Stimulated activated CD8-positive, alpha-beta memory T cell treated with anti-CD3 and anti-CD28 coated beads, Interleukin-2, amount 100 ng/mL, for 1 hour (primary cell): ENCODE measurements around the gene BRD2.

Source experiments
- DNase-seq, 2 donors: peaks; one replicate each; pipeline ENCODE4 v3.0.0-alpha.2; 2020; ENCODE audit warnings: low read depth in 2 of 2

Gene BRD2

DNA sequence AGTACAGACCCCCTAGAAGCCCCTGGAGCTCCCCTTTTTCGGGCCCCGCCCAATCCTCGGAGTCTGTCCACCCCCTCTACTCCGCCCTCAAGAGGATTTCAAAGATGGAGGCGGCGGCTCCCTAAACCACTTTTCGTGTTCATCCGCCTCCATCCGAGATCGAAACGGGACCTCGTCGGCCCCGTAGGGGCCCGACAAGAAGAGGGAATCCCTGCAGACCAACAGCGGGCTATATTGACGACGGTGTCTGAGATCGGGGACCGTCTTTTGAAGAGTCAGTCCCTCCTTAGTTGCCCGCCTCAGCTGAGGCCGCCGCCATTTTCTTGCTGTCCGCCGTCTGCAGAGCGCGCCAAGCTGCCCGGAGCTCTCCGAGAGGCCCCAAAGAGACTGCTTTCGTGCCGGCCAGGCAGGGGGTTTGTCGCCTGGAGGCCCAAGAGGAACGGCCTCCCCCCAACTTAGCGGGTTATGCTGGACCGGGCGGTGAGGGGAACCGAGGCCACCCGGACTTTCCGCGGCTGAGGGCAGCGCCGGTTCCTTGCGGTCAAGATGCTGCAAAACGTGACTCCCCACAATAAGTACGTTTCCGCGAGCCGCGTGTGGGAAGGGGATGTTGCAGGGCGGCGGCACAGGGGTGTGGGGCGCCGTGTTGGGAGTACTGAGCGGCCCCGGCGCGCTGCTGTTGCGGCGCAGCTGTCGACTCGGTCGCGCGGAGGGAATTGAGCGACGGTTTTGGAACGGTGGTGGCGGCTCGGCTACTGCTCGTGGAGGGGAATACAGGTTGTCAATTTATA, 4.2 kb downstream of the BRD2 start:
- DNase-seq = peak; percentile 35 to 37

DNA sequence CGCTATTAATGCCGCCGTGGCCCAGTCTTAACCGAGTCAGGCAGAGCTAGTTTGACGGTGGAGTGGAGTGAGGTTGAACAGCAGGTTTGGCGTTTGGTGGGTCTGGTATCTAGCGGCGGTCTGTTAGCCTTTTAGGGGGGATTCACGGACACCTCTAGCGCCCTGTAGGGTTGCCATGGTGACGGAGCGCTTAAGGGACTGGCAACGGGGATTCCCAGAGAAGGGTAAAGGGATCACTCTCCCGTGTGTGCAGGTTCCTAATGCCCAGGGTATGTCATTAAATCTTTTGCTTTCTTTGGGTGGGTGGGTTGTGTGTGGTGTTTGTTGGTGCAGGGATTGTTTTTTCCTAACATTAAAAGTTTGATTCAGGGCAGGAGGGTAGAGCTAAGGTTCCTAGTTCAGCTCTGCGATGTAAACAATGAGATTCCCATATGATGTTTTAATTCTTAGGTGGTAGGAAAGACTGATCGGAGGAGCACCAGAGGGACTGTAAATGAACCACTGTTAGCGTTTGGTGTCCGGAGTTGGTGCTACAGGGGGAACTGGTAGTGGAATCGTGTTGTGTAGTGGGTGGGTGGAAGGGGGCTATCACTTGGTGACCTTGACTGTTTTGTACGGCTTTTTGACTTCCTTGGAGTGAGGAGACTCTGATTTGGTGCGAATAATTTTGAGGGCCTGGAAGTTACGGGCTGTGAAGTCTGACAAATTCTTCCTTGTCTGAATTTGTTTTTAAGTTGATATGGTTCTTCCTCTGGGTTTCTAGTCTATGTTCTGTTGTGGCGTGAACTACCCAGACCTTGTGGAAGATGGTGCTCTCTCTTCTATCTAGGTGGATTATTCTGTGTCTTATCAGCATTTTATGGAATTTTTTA, 5.0 kb downstream of the BRD2 start:
- peak; percentile 18 to 45 for DNase-seq

DNA sequence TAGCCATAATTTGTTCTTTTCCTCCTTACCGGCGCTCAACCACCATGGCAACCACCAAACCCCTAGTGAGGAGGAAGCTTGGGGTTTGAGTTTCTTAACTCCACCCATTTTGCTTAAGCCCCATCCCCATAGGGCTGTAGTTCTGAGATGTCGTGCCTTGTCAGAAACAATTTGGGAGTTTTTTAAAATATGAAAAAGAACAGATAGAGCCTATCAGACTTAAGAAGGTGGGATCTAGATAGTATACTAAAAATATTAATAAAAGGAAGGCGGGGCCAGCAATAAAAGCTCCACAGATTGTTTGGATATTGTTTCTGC, 5.6 kb downstream of the BRD2 start:
- no peak for DNase-seq

DNA sequence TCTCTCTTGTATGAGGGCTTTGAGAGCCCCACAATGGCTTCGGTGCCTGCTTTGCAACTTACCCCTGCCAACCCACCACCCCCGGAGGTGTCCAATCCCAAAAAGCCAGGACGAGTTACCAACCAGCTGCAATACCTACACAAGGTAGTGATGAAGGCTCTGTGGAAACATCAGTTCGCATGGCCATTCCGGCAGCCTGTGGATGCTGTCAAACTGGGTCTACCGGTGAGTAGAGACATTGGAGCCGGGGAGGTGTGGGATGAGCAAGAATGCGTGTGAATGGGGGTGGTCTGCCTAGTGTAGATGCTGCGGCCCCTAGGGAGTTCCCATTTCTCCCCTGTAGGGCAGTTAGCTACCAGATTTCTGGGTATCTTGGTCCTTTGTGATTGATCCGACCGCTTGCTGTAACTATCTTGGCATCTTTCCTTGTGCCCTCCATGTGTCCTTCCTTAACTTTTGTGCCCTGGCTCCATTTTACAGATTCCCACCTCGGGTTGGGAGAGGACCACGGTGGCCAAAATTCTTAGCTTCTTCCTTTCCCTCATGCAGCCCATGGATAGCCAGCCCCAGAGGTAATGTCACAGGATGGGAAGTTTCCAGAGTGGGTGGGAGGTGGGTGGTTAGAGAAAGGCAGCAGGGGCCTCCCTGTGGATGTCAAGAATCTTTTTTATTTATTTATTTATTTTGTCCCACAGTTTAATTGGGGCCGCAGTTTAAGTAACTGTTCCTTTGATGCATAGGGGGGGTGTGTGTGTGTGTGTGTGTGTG, 6.3 kb downstream of the BRD2 start:
- no peak for DNase-seq

DNA sequence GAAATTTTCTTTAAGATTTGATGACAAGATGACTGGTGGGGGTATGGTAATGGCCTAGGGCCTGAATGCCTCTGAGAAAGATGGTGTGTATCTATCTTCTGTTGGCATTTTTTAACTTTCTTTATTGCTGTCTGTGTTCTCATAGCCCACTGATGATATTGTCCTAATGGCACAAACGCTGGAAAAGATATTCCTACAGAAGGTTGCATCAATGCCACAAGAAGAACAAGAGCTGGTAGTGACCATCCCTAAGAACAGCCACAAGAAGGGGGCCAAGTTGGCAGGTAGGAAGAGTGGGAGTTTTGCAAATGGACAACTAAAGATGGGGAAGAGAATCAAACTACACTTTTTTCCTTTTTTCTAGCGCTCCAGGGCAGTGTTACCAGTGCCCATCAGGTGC, 7.5 kb downstream of the BRD2 start:
- DNase-seq = no peak

DNA sequence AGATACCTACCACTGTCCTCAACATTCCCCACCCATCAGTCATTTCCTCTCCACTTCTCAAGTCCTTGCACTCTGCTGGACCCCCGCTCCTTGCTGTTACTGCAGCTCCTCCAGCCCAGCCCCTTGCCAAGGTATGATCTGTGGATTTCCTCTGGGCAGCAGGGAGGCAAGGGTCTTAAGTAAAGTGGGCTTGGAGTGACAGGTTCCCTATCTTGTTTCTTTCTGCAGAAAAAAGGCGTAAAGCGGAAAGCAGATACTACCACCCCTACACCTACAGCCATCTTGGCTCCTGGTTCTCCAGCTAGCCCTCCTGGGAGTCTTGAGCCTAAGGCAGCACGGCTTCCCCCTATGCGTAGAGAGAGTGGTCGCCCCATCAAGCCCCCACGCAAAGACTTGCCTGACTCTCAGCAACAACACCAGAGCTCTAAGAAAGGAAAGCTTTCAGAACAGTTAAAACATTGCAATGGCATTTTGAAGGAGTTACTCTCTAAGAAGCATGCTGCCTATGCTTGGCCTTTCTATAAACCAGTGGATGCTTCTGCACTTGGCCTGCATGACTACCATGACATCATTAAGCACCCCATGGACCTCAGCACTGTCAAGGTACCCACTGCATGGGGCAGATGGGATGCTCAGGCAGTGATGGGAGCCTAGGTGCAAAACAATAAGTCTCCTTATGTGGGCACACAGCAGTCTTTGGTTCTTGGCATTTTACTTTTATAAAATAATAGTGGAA, 8.1 kb downstream of the BRD2 start:
- DNase-seq = no peak

DNA sequence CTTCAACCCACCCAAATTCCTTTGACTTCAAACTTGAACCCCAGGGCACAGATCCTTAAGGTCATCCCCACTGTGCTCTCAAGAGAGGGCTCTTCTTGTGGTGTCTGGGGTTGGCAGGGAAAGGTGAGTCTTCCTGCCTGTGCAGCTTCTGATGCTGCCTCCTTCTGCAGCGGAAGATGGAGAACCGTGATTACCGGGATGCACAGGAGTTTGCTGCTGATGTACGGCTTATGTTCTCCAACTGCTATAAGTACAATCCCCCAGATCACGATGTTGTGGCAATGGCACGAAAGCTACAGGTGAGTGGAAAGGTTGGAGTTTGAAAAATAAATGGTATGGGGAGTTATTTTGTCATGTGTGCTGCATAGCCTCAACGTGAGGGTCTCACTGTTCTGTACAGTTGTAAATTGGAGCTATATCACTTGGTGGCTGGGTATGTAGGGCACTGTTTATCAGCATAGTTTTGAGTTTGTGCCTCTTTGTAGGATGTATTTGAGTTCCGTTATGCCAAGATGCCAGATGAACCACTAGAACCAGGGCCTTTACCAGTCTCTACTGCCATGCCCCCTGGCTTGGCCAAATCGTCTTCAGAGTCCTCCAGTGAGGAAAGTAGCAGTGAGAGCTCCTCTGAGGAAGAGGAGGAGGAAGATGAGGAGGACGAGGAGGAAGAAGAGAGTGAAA, 9.0 kb downstream of the BRD2 start:
- DNase-seq = no peak

DNA sequence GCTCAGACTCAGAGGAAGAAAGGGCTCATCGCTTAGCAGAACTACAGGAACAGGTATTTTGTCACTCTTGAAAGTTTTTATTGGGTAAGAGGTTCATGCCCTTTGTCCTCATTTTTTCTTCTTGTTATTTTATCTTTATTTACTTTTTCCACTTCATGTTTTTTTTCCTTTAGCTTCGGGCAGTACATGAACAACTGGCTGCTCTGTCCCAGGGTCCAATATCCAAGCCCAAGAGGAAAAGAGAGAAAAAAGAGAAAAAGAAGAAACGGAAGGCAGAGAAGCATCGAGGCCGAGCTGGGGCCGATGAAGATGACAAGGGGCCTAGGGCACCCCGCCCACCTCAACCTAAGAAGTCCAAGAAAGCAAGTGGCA, 9.5 kb downstream of the BRD2 start:
- no peak for DNase-seq

DNA sequence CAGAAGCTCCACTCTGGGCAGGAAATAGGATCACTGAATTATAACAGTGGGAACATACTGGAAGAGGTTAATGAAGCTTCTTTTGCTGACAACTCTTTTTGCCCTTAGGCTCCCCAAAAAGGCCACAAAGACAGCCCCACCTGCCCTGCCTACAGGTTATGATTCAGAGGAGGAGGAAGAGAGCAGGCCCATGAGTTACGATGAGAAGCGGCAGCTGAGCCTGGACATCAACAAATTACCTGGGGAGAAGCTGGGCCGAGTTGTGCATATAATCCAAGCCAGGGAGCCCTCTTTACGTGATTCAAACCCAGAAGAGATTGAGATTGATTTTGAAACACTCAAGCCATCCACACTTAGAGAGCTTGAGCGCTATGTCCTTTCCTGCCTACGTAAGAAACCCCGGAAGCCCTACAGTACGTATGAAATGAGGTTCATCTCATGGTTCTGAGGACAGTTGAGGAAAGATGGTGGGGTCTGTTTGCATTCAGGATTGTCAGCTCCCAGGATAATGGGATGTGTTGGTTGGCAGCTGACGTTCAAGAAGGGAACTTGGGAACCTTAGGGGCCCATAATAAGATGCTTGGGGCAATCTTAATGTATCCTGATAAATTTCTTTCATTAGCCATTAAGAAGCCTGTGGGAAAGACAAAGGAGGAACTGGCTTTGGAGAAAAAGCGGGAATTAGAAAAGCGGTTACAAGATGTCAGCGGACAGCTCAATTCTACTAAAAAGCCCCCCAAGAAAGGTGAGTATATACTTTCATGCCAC, 11.5 kb downstream of the BRD2 start:
- no peak for DNase-seq

DNA sequence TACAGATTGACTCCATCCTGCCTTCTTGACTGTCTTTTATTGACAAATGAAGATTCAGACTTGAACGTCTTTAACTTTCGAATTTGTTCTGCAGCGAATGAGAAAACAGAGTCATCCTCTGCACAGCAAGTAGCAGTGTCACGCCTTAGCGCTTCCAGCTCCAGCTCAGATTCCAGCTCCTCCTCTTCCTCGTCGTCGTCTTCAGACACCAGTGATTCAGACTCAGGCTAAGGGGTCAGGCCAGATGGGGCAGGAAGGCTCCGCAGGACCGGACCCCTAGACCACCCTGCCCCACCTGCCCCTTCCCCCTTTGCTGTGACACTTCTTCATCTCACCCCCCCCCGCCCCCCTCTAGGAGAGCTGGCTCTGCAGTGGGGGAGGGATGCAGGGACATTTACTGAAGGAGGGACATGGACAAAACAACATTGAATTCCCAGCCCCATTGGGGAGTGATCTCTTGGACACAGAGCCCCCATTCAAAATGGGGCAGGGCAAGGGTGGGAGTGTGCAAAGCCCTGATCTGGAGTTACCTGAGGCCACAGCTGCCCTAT, 12.2 kb downstream of the BRD2 start:
- no peak for DNase-seq

DNA sequence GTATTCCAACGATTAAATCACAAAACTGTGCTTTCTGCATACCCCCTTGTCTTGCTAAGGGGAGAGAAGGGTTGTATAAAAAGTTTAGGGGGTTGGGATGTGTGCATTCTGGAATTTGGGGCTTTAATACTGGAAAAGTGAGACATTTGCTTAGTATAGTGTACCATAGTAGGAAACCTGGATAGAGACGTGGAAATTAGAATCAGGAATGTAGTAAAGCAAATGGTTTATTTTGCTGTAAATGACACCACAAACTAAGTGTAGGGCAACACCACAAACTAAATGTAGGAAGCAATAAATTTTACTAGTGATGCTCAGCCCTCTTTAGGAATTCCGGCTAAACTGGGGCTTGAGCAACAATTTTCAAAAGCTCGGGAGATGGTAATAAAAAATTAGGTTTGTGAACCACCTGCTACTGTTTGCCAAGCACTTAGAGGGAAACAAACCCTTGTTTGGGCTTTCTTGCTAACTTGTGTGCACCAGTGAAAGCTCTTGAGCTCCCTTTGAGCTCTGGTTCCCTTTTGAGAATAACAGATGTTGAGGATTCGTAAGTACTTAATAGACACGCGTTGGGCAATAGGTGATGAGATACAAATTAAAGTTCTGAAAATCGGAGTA, 13.8 kb downstream of the BRD2 start:
- no peak for DNase-seq

DNA sequence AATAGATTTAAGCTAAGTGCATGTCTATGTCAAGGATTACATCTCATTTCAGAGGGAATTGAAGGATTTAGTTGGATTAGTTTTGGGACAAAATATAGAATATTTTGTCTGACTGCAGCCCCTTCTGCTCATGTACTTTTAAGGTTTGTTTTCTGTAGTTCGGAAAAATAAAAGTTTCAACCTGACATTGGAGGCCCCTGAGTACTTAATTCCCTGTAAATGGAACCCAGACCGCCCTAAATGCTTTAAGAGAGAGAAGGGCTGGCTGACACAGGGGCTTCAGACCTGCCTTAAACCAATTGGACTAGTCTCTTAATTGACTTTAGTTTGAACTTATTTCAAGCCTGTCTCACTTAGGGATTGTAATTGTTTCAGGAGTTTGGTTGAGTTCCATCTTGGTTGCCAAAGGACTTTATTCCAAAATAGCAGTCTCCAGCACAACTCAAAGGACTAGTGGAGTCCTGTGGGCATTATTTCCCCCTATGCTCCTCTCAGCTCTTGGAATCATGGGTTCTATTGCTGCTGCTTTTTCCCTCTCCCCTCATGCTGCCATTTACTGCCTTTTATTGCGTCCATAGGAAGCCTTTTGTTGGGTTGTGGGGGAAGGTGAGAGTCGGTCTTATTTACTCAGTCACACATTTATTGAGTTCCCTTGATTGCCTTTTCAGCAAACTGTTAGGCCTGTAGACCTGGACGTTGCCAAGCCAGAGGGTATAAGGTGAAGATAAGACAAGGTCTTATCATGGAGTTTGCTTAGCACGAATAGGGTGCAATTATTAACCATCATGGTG, 14.5 kb downstream of the BRD2 start:
- DNase-seq = no peak

DNA sequence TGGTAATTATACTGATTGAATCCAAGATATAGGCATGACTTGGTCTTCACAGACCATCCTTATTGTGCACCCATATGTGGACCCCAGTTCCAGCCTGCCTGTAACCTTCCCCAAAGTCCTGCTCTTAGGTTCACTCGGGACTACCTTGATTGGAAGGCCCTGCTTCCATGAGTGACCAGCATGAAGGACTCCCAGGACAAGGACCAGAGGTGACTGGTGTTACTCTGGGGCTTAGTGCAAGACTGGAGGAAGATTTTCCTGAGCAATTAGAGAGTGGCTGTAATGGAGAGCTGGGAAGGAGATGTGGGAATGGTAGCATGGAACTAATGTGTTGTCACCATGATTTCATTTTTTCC, 15.1 kb downstream of the BRD2 start:
- DNase-seq = no peak

DNA sequence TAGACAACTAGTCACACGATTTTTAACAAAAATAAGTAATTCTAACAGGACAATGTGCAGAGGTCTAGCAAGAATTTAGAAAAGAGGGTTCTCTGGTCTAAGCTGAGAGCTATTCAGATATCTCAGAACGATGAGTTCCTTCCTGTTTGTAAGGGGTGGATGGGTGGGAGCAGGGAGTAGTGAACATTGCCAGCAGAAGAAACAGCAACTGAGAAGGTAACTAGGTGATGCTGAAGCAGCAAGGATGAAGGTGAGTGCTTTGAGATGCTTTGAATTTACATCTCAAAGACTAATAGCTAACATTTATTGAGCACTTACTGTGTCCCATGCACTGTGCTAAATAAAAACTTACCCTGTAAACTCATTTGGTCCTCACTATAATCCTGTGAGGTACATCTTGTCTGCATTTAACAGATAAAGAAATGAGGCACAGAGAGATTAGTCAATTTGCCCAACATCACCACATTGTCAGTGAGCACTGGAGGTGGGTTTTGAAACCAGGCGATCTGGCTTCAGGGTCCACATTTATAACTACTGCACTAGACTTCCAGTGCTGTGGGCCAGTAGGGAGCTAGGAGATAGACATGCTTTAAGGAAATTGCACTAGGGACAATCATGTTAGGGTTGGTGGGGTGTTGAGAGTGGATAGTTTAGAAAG, 15.7 kb downstream of the BRD2 start:
- DNase-seq = no peak

DNA sequence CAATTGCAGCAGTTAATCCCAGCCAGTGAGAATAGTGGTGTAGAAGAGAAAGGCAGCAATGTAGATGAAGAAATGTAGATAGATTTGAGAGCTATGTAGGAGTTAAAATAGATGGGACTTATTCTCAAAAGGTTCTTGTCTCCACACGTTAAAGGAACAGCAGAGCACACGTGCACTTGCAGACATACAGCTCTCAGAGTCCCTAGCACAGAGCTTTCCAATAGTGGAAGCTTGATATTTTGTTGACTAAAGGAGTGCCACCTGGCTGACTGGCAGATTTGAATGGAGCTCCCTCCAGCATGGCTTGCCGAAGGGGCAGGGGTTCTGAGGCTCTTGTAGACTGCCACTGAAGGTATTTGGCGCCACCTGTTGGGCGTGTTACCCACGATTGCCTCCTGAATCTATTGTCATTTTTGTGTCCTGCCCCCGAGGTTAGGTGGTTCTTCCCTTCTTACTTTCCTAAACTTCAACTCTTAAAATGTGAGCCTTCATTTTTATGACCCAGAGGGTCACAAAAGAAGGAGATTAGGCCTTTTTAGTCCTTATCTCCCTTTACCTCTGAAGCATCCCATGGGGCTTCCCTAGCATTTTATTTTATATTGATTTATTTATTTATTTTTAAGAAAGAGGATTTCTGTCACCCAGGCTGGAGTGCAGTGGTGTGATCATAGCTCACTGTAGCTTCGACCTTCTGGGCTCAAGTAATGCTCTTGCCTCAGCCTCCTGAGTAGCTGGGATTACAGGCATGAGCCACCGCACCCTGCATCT, 16.4 kb downstream of the BRD2 start:
- DNase-seq = peak; percentile 80 to 84

DNA sequence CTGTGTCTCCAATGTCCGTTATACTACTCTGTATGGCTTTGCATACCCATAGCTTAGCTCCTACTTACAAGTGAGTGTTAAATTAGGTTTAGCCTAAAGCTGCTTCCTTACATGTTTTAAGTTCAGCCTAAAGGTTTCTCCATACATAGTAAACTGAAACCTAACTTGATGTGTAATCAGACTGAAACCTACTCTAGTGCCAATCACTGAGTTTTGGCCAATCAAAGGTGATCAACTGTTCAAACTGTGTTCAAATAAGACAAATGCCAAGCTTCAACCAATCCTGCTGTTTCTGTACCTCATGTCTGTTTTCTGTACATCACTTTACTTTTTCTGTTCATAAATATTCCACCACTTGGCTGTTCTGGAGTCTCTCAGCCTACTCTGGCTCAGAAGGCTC, 21.0 kb downstream of the BRD2 start:
- DNase-seq = no peak

DNA sequence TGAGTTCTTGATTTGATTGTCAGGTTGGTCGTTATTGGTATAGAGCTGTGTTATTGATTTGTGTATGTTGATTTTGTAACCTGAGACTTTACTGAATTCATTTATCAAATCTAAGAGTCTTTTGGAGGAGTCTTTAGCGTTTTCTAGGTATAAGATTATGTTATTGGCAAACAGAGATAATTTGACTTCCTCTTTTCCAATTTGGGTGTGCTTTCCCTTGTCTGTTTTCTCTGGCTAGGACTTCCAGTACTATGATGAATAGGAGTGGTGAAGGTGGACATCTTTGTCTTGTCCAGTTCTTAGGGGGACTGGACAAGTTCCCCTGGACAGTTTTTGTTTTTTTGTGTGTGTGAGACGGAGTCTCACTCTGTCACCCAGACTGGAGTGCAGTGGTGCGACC, 23.6 kb downstream of the BRD2 start:
- DNase-seq = no peak
